Measurements from ENCODE around the gene TCL1A. TPM values are rescaled to one million over a fixed set of nuclear protein-coding genes. Genes with fewer than 3 reads are reported as not detected.

The TCL1A gene
- total and polyA plus RNA-seq, 9 of the 15 experiments (the other 6 are each of a cell fraction or from before 2014, with no cell fraction given): 0.10 to 0.11 TPM; not detected in 7

- TF ChIP-seq CLOCK (CRISPR knock-in tag; IDR thresholded peaks at IDR 0.05; ENCODE audit: borderline replicate concordance): no peak
- no peak for TF ChIP-seq ZNF253 (CRISPR knock-in tag; conservative IDR thresholded peaks at IDR 0.05)
- TF ChIP-seq KHSRP (IDR thresholded peaks at IDR 0.05): no peak
- TF ChIP-seq FOXJ3 (CRISPR knock-in tag; IDR thresholded peaks at IDR 0.05): no peak
- no peak for TF ChIP-seq HDAC1 (IDR thresholded peaks at IDR 0.05)
- no peak for TF ChIP-seq ZNF217 (CRISPR knock-in tag; IDR thresholded peaks at IDR 0.05)
- no peak for TF ChIP-seq PRDM10 (IDR thresholded peaks at IDR 0.05; ENCODE audit: partially characterized antibody)
- TF ChIP-seq POLR2H (tag; IDR thresholded peaks at IDR 0.05; ENCODE audit: low read depth): no peak
- no peak for TF ChIP-seq ATF4 (CRISPR knock-in tag; IDR thresholded peaks at IDR 0.05)
- TF ChIP-seq ZNF134 (CRISPR knock-in tag; conservative IDR thresholded peaks at IDR 0.05): no peak
- TF ChIP-seq YY1 (IDR thresholded peaks at IDR 0.05; ENCODE audit: borderline replicate concordance in 1 of 3, control insufficient read depth in 1 of 3, extremely low read depth in 1 of 3, insufficient read depth in 3 of 3, insufficient read length in 1 of 3, insufficient replicate concordance in 2 of 3, low read depth in 1 of 3, low read length in 2 of 3): no peak
These were observed 53.0 kb downstream of the TCL1A start (continued) for GRCh38 chr14:95660651-95661515.
